Astrocyte of the spinal cord (primary cell): Measurements from ENCODE around the gene GPRIN1.
A peak's percentile ranks its signal among the peaks of the same experiment; 100 is the strongest.

Experiments used
- DNase-seq: peaks from one replicate; pipeline ENCODE4 v3.0.0; 2011; ENCODE audit warnings: low read depth, low spot score
- H3K4me3 ChIP-seq: 2 replicates; pipeline ENCODE4 v1.5.1; 2011; ENCODE audit warnings: low read depth, mild to moderate bottlenecking, low read length, moderate library complexity
- in situ Hi-C: cut with HindIII; loops from 2 replicates; pipeline ENCODE4 v1.10.0; 2017; ENCODE audit warnings: low sequenced_read_pairs
- TF ChIP-seq, protein P1 (sequence below): IDR thresholded peaks from 2 replicates; pipeline ENCODE4 v1.5.1; 2012; ENCODE audit warnings: low read depth, mild to moderate bottlenecking, low read length, inconsistent platforms

GPRIN1 gene

GRCh38 chr5:176654856-176655255 lies 44.9 kb upstream of the GPRIN1 start:
- no peak overlapping the region for H3K4me3 ChIP-seq
- DNase-seq = no peak
- TF ChIP-seq, protein P1, sequence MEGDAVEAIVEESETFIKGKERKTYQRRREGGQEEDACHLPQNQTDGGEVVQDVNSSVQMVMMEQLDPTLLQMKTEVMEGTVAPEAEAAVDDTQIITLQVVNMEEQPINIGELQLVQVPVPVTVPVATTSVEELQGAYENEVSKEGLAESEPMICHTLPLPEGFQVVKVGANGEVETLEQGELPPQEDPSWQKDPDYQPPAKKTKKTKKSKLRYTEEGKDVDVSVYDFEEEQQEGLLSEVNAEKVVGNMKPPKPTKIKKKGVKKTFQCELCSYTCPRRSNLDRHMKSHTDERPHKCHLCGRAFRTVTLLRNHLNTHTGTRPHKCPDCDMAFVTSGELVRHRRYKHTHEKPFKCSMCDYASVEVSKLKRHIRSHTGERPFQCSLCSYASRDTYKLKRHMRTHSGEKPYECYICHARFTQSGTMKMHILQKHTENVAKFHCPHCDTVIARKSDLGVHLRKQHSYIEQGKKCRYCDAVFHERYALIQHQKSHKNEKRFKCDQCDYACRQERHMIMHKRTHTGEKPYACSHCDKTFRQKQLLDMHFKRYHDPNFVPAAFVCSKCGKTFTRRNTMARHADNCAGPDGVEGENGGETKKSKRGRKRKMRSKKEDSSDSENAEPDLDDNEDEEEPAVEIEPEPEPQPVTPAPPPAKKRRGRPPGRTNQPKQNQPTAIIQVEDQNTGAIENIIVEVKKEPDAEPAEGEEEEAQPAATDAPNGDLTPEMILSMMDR = no peak
- in situ Hi-C loops = no loop called here

GRCh38 chr5:176653401-176654385 lies 43.7 kb upstream of the GPRIN1 start:
- TF ChIP-seq, protein P1 = no peak
- in situ Hi-C loops = no loop called here
- no peak overlapping the region for H3K4me3 ChIP-seq
- DNase-seq = no peak

GRCh38 chr5:176652136-176652535 lies 42.2 kb upstream of the GPRIN1 start:
- in situ Hi-C loops = no loop called here
- no peak overlapping the region for H3K4me3 ChIP-seq
- no peak for DNase-seq
- TF ChIP-seq, protein P1 = no peak

DNA sequence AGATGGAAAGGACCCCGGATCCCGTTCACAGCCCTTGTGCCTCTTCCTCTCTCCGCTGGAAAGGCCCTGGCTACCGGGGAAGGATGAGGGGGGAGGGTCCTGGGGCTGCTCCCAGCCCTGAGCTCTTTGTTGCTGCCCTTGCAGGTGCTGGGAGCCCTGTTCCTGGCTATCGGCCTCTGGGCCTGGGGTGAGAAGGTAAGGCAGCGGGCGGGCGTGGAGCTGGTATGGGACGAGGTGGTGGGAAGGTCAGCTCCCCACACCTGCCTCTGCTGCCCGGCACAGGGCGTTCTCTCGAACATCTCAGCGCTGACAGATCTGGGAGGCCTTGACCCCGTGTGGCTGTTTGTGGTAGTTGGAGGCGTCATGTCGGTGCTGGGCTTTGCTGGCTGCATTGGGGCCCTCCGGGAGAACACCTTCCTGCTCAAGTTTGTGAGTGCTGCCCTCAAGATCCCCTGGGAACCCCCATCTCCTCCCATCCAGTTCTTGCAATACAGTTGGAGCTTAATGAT lies 41.6 kb upstream of the GPRIN1 start:
- TF ChIP-seq, protein P1 = no peak
- DNase-seq = no peak
- in situ Hi-C loops = no loop called here
- no peak overlapping the region for H3K4me3 ChIP-seq

- DNase-seq = no peak
- H3K4me3 ChIP-seq = no peak overlapping the region
- TF ChIP-seq, protein P1 = no peak
- in situ Hi-C loops = no loop called here
These were observed 40.5 kb upstream of the GPRIN1 start for GRCh38 chr5:176650354-176650884.

- H3K4me3 ChIP-seq = peak overlapping the region; percentile 76
- DNase-seq = no peak
- TF ChIP-seq, protein P1 = no peak
- in situ Hi-C loops = no loop called here
These were observed 38.7 kb upstream of the GPRIN1 start for GRCh38 chr5:176648474-176649194.
